ENCODE measurements around the gene PSORS1C2.

PSORS1C2 gene

DNA sequence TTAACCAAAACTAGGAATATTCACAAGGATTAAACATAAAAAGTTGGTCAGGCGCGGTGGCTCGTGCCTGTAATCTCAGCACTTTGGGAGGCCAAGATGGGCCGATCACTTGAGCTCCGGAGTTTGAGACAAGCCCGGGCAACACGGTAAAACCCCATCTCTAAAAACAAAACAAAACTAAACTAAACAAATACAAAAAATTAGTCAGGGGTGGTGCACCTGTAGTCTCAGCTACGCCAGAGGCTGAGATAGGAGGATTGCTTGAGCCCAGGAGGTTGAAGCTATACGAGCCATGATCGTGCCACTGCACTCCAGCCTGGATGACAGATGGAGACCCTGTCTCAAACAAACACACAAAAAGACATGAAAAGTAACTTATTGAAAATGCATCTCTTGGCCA, 3.2 kb downstream of the PSORS1C2 start:
- no peak for DNase-seq

DNA sequence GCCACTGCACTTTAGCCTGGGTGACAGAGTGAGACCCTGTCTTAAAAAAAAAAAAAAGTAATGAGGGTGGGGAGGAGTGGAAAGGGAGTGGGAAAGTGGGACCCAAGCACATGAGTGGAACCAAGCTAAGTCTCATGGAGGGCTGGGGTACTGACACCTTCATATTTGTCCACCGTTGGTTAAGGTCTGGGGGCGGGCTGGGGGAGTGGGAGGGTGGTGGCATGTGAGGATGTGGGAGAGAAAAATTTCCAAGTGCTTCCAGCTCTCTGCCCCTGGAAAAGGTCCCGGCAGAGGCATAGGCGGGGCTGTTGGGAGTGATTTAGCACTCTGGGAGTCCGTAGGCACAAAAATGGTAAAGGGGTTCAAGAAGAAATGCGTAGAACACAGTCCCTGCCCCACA, 6.1 kb downstream of the PSORS1C2 start:
- DNase-seq: no peak

DNA sequence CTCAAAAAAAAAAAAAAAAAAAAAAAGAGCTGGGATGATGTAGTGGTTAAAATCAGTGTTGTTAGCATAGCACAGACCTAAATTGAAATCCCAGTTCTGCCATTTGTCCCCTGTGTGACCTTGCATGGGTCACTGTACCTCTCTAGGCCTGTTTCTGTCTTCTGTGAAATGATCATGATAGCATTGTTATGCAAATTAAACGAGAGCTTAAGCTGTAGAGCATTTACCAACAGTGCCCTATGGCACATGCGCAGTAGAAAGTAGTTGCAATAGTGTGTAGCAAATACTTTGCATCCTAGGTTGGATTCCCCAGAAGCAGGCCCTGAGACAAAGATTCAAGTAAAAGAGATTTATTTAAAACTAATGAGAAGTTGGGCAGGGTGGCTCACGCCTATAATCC, 7.3 kb downstream of the PSORS1C2 start:
- DNase-seq: no peak

DNA sequence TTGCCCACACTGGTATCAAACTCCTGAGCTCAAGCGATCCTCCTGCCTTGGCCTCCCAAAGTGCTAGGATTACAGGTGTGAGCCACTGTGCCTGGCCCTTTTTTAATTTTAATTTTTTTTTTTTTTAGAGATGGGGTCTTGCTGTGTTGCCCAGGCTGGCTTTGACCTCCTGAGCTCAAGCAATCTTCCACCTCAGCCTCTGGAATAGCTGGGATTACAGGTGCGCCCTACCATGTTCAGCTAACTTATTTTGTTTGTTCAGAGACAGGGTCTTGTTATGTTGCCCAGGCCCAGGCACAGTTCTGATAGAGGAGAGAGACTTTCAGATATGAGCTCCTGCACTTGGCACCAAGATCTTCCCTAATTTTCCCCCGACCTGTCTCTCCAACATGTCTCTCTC, 8.1 kb downstream of the PSORS1C2 start:
- no peak for DNase-seq

DNA sequence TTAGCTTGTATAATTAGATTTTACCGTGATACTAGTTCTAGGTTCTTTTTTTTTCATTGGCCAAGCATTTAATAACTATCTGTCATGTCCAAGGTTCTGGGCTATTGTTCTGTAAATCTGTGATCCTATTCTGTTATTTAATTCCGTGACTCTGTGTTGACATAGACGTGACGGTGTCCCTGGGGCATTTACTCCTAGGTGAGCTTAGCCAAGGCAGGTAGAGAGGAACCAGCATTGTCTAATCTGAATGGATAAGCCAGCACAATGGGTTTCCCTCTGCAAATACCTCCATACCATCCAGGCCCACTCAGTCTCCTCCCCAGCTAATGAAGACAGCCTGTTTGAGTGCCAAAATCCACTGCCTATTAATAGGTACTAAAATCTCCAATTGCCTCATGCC, 9.7 kb downstream of the PSORS1C2 start:
- DNase-seq: no peak

DNA sequence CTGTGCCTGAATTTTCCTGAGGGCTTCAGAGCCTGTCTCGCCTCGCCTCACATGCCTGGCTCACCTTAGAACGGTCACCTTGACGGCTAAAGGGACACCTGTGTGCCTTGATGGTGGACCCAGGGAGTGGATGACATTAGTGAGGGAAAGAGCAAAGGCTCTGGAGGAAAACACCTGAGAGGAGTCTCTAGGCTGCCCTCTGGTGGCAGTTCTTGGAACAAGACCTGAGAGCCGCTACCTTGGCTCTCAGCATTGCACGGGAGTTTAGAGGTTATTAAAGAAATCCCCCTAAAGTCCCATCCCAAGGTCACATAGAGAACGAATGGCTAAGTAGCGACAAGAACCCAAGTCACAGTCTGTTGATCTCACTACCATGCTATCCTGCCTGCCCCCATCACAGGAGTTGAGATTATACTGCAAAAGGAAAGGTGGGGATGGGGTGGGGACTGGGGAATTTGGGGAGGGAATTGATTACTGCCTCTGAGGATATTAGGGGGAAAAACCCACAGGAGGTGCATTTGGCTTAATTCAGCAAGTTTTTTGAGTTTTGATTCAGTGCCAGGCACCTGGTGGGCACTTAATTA, 10.7 kb downstream of the PSORS1C2 start:
- peak; percentile 78 for DNase-seq

DNA sequence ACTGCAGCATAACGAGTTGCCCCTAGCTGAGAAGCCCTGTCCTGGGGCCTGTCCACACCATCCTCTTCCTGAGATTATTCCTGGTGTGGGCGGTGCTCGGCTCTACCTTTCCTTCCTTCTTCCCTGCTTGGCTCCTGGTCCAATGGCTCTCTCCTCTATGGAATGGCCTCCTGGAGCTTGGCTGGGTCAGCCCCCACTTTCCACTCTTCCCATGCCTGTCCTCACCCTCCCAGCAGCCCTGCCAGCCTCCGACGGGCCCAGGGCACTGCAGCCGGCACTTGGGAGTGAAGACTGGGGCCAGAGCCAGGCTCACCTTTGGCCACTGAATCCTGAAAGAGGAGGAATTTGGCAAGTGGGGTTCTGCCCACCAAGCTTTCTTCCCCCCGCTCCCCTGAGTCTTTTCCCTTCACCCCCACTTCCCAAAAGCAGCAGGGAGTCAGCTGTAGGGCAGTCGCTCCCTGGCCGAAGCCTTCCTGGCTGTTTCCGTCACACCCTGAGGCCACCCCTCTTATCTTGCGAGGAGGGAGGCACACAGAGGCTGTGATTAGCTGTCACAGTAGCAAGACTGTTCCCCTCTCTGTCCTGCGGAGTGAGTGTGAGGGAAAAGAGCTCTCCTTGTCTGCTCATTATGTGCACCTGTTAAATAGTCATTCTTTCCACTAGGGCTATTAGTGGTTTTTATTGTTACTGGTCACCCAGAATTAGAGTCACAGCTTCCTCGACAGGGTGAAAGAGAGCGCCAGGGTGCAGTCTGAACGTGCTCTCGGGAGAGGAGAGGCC, 12.3 kb downstream of the PSORS1C2 start:
- peak; percentile 47 for DNase-seq

DNA sequence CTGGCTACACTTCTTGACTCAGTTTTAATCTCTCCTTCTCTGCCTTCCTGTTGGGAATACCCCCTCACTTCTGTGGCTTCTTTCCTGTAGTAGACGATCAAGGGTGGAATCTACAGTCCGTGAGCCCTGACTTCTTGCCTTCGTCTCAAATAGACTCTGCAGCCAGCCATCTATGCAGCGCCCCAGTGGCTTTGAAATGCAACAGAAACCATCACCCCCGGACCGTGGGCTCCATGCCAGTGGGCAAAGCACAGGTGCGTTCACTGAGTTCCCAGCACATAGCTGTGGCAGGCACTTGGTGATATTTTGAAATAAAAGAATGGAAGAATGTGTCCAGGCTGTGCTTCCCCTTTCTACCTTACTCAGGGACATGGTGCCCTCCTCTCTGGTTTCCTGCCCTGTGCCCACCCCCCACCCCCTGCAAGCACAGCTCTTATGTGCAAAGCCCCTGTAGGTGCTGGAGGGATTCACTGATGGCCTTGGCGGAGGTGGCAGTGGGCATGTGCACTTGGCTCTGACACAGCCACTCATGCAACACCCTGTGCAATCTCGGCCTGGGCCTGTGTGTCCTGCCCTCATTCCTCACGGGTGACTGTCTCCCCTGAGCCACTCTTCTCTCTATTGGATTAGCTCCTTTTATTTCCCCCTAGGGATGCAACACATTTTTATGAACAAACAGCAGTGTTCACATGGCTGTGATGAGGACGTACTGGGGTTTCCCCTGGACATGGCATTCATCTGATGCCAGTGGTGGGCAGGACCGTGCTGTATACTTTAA, 13.1 kb downstream of the PSORS1C2 start:
- no peak for DNase-seq

DNA sequence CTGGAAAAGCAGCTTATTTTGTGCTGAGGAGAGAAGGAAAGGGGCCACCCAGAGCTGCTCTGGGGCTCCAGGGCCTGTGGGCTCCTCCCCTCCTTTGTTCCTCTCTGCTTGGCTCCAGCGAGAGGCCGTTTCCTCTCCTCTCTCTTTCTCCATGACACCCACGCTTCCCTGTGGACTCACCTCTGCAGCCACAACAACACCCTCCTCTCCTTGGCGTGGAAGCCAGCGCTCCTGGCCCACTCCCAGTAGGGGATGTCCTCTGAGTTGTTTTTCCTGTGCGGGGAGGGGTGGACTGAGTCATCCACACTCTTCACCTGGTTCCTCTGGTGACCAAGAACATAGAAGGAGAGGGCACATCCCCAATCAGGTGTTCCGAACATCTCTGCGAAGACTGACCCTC, 13.7 kb downstream of the PSORS1C2 start:
- DNase-seq: no peak

DNA sequence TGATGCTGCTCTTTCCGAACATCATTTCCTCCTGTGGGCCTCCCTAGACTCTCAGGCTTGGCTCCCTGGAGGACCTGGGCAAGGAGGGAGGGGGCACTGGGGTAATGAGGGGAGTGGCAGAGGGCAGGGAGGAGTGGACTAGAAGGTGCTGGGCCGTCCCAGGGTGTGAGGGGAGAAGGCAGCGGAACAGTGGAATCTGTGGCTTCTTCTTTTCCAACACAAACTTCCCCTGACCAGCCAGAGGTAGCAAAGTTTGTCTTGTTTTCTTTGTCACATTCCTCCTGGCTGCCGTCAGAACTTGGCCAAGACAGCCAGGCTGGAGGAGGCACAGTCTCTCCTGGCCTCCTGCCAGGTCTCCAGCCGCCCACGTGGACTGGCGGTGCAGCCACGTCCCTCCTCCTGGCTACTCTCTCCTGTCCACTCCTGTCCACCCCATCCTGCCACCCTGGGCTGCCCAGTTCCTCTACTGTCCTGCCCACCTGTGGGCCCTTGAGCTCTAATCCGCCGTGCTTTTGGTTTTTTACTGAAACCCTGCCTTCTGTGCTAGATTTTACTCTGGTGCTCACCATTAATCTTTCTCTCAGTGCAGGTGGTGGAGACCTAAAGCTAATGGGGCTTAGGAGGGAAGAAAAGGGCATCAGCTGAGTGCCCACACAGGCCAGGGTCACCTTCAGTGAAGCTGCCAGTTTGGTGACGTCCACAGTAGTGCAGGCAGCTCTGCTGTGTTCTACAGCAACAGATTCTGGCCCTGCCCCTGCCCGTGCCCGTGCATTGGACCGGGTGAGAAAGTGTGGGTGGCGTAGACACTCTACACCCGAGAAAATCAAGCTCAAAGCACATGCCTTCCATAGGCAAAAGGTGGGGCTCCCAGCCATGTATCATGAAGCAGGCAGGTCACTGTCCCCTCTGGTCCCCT, 15.8 kb downstream of the PSORS1C2 start:
- DNase-seq: no peak

DNA sequence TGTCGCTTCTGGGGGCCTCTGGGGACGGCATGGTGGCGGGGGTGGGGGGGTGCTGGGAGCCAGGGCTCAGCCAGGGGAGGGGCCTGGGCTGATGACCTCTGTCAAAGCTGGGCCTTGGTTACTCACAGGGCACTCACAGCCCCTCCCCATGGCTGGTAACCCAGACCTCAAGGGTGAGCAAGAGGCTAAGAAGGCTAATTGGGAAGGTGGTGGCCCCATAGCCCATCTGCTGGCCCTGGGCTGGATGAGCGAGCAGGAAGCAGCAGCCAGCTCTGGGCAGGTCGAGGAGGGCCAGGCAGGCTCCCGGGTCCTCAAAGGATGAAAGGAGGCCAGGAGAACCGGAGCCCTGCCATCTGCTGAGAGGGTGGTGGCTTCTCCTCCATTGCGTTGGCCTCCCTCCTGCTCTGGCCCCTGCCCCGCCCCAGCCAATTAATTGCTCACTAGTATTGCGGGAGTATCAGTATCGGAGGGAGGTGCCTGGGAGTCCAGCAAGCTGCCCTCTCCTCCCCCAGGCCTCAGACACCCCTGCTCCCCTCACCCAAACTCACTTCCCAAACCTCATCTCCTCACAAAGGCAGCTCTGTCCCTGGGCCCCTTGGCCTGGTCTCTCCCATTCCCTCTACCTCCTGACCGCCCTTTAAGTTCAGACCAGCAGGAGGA, 17.6 kb downstream of the PSORS1C2 start:
- no peak for DNase-seq

DNA sequence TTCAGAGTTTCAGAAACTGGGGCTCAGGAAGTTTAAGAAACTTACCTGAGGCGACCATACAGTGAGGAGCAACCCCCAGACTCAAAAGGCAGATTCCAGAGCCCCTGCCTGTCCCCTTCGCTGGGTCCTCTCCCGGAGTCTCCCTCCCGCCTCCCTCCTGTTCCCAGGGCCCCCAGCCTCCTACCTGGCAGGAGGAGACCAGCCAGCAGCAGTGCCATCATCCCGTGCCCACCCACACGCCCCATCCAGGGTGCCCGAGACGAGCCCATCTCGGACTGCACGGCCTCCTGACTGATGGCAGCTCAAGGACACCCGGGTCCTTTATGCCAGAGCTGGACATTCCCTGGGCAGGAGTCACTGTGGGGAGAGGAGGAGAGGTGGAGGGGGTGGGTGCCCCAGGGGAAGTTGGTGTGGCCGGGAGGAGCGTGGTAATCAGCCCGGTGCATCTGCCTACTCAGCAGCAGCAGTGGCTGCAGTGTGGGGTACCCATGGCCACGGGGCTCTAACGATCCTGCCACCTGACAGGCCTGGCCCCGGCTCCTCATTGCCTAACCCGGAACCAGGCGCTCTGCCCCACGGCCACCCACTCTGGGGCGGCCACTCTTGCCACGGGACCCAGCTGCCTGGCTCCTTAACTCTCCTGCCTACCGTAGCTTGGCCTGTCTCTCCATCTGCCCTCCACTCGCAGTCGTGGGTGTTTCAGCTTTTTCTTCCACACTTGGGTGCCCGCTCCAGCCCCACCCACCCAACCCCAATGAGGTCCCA, 18.5 kb downstream of the PSORS1C2 start, which contains the start of gene CDSN:
TSS of gene CDSN (minus strand) at position 296 of the 765 bp plus-strand sequence. CDS start at position 269, 27 bp downstream.
- peak; percentile 48 for DNase-seq

DNA sequence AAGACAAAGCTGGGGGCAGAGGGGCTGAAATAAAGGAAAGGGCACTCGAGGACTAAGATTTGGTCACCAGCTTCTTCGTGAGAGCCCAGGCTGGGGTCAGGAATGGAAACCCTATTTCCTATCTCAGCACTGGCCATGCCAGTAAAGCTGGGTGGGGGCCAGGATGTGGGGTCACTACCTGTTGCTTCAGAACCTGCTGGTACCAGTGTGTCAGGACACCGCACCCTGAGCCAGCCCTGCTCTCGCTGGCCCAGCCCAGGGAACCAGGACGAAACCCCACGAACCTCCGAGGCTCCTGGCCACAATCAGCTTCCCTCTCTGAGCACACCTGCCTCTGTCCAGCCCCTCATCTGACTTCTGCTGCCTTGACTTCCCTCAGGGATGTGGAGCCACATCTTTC, 20.7 kb downstream of the PSORS1C2 start:
- DNase-seq: no peak

DNA sequence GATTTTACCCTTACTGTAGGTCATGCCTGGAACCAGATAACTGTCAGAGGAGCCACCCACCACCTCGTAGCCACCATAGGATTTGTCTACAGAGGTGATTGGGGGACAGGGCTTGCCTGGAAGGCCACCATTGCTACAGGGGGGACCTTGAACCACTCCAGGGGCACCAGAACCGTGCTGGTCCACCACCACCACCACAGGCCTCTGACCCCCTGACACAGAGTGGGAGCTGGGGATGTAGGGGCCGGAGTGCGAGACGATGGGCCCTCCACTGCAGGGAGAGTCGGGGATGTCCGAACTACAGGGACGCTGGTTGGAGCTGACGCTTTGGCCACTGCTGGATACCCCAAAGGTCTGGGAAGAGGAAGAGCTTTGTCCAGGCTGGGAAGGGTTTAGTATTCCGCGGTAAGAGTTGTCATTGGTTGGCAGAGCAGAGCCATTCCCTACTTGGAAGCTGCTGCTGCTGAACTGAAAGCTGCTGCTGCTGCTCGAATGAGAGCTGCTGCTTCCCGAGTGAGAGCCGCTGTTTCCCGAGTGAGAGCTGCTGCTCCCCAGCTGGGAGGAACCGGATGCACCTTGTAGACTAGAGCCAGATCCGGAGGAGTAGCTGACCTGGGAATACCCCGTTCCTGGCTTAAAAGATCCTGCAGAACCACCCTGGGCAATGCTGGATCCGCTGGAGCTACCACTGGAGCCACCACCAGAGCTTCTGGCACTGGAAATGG, 22.0 kb downstream of the PSORS1C2 start:
- DNase-seq: no peak

DNA sequence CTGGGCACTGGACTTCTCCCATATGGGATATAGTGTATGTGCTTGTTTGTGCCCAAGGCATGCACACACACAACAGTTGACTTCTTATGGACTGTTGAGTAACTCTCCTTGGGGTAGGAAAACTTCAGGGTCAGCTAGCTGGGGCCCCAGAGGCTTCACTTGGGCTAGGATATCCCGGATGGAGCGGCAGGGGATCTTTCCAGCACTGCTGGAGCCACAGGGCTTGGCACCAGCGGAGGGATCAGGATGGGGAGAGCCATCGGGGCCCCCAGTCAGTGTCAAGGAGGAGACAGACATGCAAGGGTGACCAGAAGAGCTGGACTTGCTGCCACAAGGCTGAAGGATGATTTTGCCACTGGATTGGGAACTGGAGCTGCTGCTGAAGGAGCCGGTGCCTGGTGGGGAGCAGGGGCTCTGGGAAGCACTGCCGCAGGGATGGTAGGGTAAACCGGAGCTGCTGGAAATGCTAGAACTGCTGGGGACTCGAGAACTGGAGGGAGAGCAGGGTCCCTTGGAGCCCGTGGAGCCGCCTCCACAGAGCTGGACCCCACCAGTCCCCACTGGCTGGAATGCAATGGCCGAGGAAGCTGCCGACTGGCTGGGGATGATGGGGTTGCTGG, 22.8 kb downstream of the PSORS1C2 start:
- DNase-seq: no peak

DNA sequence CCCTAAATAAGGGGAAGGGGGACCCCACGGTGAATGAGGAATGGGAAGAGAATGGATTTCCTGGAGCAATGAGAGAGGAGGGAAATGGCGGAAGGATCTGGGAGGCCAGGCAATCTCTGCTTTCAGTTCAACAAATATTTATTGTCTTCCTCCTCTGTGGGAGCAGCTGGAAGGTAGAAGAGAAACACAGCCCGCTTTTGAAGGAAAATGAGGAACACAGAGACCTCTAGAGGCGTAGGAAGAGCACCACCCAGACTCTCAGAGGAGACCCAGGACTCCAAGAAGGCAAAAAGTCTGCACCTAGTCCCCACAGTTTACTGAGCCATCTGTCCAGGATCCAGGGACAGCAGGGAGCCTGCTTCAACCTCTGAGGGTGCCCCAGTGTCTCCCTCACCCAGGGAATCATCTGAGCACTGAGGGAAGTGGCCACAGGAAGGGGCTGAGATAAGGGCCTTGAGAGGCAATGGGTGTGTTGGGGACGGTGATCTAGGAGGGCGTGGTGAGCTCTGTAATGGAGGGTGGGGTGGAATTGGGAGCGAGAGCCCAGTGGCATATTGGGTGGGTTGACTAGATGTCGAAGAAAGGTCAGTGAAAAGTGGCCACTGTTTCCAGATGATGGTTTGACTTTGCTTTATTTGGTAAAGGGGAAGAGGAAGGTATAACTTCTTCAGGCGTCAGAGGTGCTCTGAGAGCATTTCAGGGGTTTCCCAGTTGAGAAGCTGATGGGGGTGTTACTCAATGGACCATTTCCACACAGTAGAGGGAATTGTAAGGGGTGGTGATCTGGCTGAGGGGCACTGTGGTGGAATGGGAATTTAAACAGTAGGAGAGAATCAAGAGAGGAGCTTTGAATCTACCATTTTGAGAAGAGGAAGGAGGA, 23.7 kb downstream of the PSORS1C2 start:
- peak; percentile 54 for DNase-seq

DNA sequence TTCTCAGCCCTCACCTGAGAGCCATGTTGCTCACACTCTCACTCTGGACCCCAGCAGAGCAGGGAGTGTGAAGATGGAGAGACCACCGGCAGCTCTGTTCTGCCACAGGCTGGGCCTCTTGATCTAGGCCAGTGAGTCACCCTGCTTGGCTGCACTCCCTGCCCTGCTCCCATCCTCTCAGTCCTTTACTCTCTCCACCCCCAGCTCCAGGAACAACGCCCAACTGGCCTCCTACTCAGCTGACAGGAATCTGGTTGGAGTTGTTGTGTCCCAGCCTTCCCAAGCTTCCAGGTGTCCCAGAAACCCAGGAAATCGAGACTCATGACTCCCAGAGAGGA, 24.4 kb downstream of the PSORS1C2 start, which contains the start of gene PSORS1C1:
TSS of gene PSORS1C1 (plus strand) at position 260 of the 338 bp plus-strand sequence. CDS start 14,833 bp downstream, outside the sequence.
- no peak for DNase-seq

DNA sequence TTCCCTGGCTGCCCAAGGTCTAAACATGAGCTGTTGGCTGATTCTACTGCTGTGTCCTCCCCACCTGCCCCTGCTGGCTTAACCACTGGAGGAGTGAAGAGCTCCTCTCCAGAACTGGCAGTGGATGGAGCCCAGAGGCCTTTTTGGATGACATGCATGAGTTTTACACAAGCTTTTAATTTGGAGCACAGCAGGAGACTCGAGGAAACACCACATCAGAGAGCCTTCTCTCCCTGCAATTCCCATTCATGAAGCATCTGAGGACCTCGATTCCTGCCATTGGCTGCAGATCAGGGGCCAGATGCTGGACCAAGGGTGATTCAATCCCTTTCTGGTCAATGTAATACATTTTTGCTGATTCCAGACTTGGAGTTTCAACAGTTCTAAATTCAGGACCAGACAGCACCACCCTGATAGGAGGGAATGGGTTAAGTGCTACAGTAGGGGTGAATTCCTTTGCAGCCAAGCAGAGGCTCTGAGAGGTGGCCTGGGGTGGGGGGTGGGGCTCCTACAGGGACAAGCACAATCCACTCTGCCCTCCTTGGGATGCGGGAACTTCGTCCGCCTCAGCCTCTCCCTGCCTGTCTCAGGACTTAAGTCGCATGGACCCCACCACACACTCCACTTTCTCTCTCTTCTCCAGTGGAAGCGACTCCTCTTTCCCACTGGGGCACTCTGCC, 24.9 kb downstream of the PSORS1C2 start:
- no peak for DNase-seq

DNA sequence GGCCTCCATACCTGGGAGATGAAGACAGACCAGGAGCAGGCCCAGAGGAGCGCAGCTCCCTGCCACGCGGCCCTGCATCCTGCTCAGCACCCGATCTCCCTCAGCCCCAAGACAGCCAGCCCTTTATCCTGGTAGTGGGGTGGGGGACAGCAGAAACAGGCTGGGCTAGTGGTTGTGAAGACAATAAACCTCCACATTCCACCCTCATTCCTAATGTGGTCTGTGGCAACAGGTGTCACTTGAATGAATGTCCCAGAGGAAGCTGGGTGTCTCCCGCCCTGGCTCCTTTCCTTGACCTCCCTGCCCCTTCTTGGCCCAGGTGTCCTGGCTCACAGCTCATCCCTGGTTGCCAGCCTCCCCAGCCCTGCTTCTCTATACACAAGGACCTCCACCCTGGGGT, 26.4 kb downstream of the PSORS1C2 start, which contains the start of gene C6orf15:
TSS of gene C6orf15 (minus strand) at position 98 of the 400 bp plus-strand sequence. CDS start at position 78, 20 bp downstream.
- no peak for DNase-seq
